Thymus (tissue), 11 donors: ENCODE measurements around the gene CEP128. TPM values are rescaled to one million over a fixed set of nuclear protein-coding genes. Genes with fewer than 3 reads are reported as not detected.

Source experiments
- DNase-seq, 9 donors: peaks; one replicate each; pipeline ENCODE4 v3.0.0-alpha.2; 2013; ENCODE audit warnings: low spot score in 9 of 9, low read depth in 6 of 9, missing footprints in 1 of 9
- H3K27ac ChIP-seq, 2 donors: one replicate each; pipeline ENCODE4 v1.5.1; 2013; ENCODE audit warnings: control low read depth in 1 of 2, low read depth in 1 of 2, low read length in 1 of 2, mild to moderate bottlenecking in 1 of 2, moderate library complexity in 1 of 2
- H3K27me3 ChIP-seq, 2 donors: one replicate each; pipeline ENCODE4 v1.5.1; 2013; ENCODE audit warnings: low read length in 1 of 2; ENCODE audit not compliant: control insufficient read depth in 2 of 2, insufficient read depth in 1 of 2
- H3K36me3 ChIP-seq, 2 donors: one replicate each; pipeline ENCODE4 v1.5.1; 2013; ENCODE audit warnings: low read length in 1 of 2, mild to moderate bottlenecking in 1 of 2, moderate library complexity in 1 of 2; ENCODE audit not compliant: control insufficient read depth in 2 of 2, insufficient read depth in 2 of 2
- H3K4me1 ChIP-seq, 2 donors: one replicate each; pipeline ENCODE4 v1.5.1; 2013; ENCODE audit warnings: low read length in 2 of 2; ENCODE audit not compliant: control insufficient read depth in 2 of 2, insufficient read depth in 2 of 2
- H3K4me3 ChIP-seq, 2 donors: one replicate each; pipeline ENCODE4 v1.5.1; 2013; ENCODE audit warnings: low read length in 2 of 2, control low read depth in 1 of 2, mild to moderate bottlenecking in 1 of 2
- H3K9me3 ChIP-seq, 2 donors: one replicate each; pipeline ENCODE4 v1.5.1; 2013; ENCODE audit warnings: low read length in 1 of 2, mild to moderate bottlenecking in 1 of 2; ENCODE audit not compliant: control insufficient read depth in 2 of 2, insufficient read depth in 1 of 2
- WGBS: extraction: QIAGEN DNeasy Blood & Tissue Kit; methylation state at CpG from one replicate; pipeline ENCODE4 v1.1.7; 2013; 5-methylcytosine and 5-hydroxymethylcytosine counted together
- polyA plus RNA-seq: library from polyadenylated mRNA; stranded (reverse); fragments of 200-250 nt; gene quantifications from one replicate; pipeline ENCODE4 v1.2.3, GENCODE V29; 2013
- total RNA-seq: library from RNA; stranded (reverse); fragments of 120-200 nt; gene quantifications from one replicate; pipeline ENCODE4 v1.2.4, GENCODE V29; 2013
- donor health status: healthy.

The CEP128 gene
- total and polyA plus RNA-seq, 2 donors, result 7.6 to 63.5 TPM

GRCh38 chr14:80784820-80785219 is 156.7 kb downstream of the CEP128 start:
- Histone ChIP-seq H3K9me3 (no peaks in the 10 kb centered on the region), H3K27ac (no peak overlapping the region), H3K4me1 (no peaks in the 10 kb centered on the region), H3K4me3 (no peak overlapping the region), H3K27me3 (no peaks in the 10 kb centered on the region), H3K36me3 (peaks cover 20 to 28% of the 10 kb centered on the region in 2 donors)
- WGBS, result 97% methylated on average over 4 of the region's 4 CpGs
- no peak for DNase-seq

DNA sequence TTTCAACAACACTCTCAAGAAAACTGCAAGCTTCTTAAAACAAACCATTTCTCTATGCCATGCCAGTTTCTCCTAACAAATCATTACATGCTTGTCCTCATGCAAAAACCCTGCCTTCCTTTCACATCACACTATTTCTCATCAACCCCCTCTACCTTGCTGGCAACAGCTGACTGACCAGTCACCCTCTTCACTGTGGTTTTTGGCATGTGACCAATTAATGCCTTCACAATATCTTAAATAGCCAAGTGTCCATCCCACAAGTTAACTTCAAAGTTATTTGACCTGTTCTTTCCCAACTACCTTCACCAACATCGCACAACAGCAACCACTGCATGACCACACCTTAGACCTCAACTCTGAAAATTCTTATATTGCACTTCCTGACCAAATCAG is 159.6 kb downstream of the CEP128 start:
- Histone ChIP-seq H3K27me3 (no peaks in the 10 kb centered on the region), H3K9me3 (no peaks in the 10 kb centered on the region), H3K27ac (no peak overlapping the region), H3K4me1 (no peaks in the 10 kb centered on the region), H3K36me3 (peaks cover 15 to 21% of the 10 kb centered on the region in 2 donors), H3K4me3 (no peak overlapping the region)
- WGBS, result 83% methylated on average over 1 of the region's 1 CpG
- DNase-seq, result no peak

DNA sequence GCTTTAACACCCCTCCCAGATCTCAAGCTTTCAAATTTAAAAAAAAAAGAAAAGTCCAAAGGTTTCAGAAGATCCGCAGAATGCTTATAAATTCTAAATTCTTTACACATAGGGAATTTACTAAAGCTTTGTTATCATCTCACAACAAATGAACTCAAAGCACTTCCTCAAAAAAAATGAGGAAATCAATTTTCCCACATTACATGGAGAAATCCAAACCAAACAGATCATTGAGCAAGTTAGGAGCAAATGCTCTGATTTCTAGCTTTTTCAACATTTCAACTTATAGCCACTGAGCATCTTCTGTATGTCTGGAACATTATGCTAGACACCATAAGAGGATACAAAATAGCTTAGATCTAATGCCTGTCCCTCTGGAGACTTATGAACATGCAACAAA is 161.0 kb downstream of the CEP128 start:
- Histone ChIP-seq H3K4me3 (no peak overlapping the region), H3K4me1 (no peaks in the 10 kb centered on the region), H3K27ac (no peak overlapping the region), H3K27me3 (no peaks in the 10 kb centered on the region), H3K9me3 (no peaks in the 10 kb centered on the region), H3K36me3 (peaks cover 16 to 20% of the 10 kb centered on the region in 2 donors)
- no peak for DNase-seq
- WGBS, result 58% methylated on average over 1 of the region's 1 CpG

- WGBS, result 100% methylated on average over 1 of the region's 1 CpG
- Histone ChIP-seq H3K36me3 (peaks cover 15 to 17% of the 10 kb centered on the region in 2 donors), H3K4me1 (no peaks in the 10 kb centered on the region), H3K4me3 (no peak overlapping the region), H3K27me3 (no peaks in the 10 kb centered on the region), H3K9me3 (no peaks in the 10 kb centered on the region), H3K27ac (no peak overlapping the region)
- DNase-seq, result no peak
These were observed 164.9 kb downstream of the CEP128 start for GRCh38 chr14:80776657-80777056.

GRCh38 chr14:80776186-80776585 is 165.4 kb downstream of the CEP128 start:
- Histone ChIP-seq H3K9me3 (no peaks in the 10 kb centered on the region), H3K27me3 (no peaks in the 10 kb centered on the region), H3K4me3 (no peak overlapping the region), H3K36me3 (peaks cover 15 to 17% of the 10 kb centered on the region in 2 donors), H3K4me1 (no peaks in the 10 kb centered on the region), H3K27ac (no peak overlapping the region)
- no peak for DNase-seq

GRCh38 chr14:80772504-80772903 is 169.0 kb downstream of the CEP128 start:
- Histone ChIP-seq H3K9me3 (no peaks in the 10 kb centered on the region), H3K4me3 (no peak overlapping the region), H3K36me3 (peaks cover 14 to 15% of the 10 kb centered on the region in 2 donors), H3K27ac (no peak overlapping the region), H3K27me3 (no peaks in the 10 kb centered on the region), H3K4me1 (no peaks in the 10 kb centered on the region)
- DNase-seq, result no peak
- WGBS, result 98% methylated on average over 5 of the region's 5 CpGs

- Histone ChIP-seq H3K36me3 (peaks cover 11 to 12% of the 10 kb centered on the region in 2 donors), H3K9me3 (no peaks in the 10 kb centered on the region), H3K27ac (no peak overlapping the region), H3K4me1 (no peaks in the 10 kb centered on the region), H3K27me3 (no peaks in the 10 kb centered on the region), H3K4me3 (no peak overlapping the region)
- 100% methylated on average over 1 of the region's 1 CpG for WGBS
- DNase-seq, result no peak
These were observed 170.3 kb downstream of the CEP128 start for GRCh38 chr14:80771201-80771600.

DNA sequence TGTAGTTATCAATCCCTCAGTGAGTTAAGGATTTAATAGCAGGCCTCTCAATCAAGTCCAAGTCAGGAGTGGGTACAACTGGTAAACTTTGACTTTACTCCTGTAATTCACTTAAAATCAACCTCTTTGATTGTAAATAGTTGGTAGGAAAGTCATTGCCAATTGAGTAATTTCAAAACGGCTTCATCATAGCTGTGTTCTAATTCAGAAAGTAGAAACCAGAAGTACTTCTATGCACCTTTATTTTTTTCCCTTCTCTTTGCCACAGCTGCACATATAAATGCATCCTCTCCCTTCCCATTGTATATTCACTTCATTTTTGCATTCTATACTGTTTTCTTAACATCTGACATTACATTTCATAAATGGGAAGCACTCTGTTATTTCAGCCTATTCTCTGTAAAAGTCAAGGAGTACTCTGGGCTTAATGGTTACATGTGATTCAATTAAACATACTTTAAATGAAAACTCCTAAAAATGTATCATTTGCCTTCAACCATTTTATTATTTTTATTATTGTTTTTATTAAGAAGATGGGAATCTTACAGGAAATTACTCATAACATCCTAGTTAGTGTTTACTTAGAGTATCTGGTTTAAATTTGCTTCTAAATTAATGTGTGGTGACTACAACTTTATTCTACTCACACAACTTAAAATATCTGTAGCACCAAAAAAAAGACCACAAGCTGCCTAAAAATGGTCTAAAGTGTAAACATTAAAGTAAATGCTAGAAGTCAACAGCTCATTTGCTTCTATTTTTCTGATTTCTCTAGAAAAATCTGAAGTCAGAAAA is 171.2 kb downstream of the CEP128 start:
- Histone ChIP-seq H3K4me1 (no peaks in the 10 kb centered on the region), H3K36me3 (peaks cover 11 to 12% of the 10 kb centered on the region in 2 donors), H3K9me3 (no peaks in the 10 kb centered on the region), H3K27ac (no peak overlapping the region), H3K4me3 (no peak overlapping the region), H3K27me3 (no peaks in the 10 kb centered on the region)
- 98% methylated on average over 1 of the region's 1 CpG for WGBS
- no peak for DNase-seq

DNA sequence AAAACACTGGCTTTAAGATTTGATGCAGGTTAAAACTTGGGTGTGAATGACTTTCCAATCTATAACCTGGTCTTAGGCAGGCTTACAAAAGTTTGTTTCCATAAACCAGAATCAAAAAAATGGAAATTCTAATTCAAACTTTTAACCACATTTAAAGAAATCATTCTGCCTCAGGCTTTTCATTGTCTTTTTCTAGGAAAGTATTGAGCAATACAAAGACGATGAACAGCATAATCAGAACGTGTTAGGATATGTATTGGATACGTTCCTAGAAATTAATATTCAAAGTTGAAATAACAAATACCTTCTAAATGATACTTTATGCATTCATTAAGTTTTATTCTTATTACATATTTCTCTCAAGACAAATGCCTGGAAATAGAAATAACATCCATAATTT is 172.9 kb downstream of the CEP128 start:
- H3K4me3 ChIP-seq, result no peak overlapping the region
- no peak for DNase-seq

More for the DNA sequence above, 172.9 kb downstream of the CEP128 start:
- Histone ChIP-seq H3K9me3 (no peaks in the 10 kb centered on the region), H3K36me3 (peaks cover 5% of the 10 kb centered on the region in 2 donors), H3K4me1 (no peaks in the 10 kb centered on the region), H3K27ac (no peak overlapping the region), H3K27me3 (no peaks in the 10 kb centered on the region)
- 96% methylated on average over 3 of the region's 3 CpGs for WGBS
